Measurements from ENCODE around the gene PACSIN1.

- TF ChIP-seq CTCF (tag by site-specific recombination; IDR thresholded peaks at IDR 0.05), result no peak
- TF ChIP-seq ZEB2 (tag by site-specific recombination; IDR thresholded peaks at IDR 0.05), result no peak
- no peak for TF ChIP-seq ZNF76 (tag by site-specific recombination; IDR thresholded peaks at IDR 0.05; ENCODE audit: borderline replicate concordance, low read depth)
- TF ChIP-seq ZNF211 (tag by site-specific recombination; IDR thresholded peaks at IDR 0.05; ENCODE audit: low read depth), result no peak
- no peak for TF ChIP-seq SP2 (tag by site-specific recombination; IDR thresholded peaks at IDR 0.05)
- TF ChIP-seq AEBP2 (tag by site-specific recombination; IDR thresholded peaks at IDR 0.05; ENCODE audit: borderline replicate concordance), result no peak
Observed at GRCh38 chr6:34569361-34569973, 103.6 kb downstream of the PACSIN1 start.

All from HEK293 (cell line).